NCI-H526 (cell line): ENCODE measurements around the gene APCDD1.
A peak's percentile ranks its signal among the peaks of the same experiment; 100 is the strongest.
"Not testable (repeated sequence)": the region's sequence is repeated elsewhere in the genome, so short reads cannot be mapped to it uniquely, and the experiment has no call there.

ENCODE experiments used
- DNase-seq, 2 experiments: peaks; one replicate each; lab custom pipeline; 2025; lab: John Stamatoyannopoulos, UW

APCDD1 gene

GRCh38 chr18:10490401-10491165 lies 36.1 kb downstream of the APCDD1 start:
- DNase-seq = peak; percentile 6 to 70

GRCh38 chr18:10495936-10496335 lies 41.5 kb downstream of the APCDD1 start:
- no peak for DNase-seq

- no peak for DNase-seq
Measured at GRCh38 chr18:10497206-10497749, 42.8 kb downstream of the APCDD1 start.

- DNase-seq = no peak
Measured at GRCh38 chr18:10499230-10499629, 44.8 kb downstream of the APCDD1 start.

GRCh38 chr18:10500038-10500437 lies 45.6 kb downstream of the APCDD1 start:
- no peak for DNase-seq

GRCh38 chr18:10504723-10505122 lies 50.3 kb downstream of the APCDD1 start:
- no peak for DNase-seq

DNA sequence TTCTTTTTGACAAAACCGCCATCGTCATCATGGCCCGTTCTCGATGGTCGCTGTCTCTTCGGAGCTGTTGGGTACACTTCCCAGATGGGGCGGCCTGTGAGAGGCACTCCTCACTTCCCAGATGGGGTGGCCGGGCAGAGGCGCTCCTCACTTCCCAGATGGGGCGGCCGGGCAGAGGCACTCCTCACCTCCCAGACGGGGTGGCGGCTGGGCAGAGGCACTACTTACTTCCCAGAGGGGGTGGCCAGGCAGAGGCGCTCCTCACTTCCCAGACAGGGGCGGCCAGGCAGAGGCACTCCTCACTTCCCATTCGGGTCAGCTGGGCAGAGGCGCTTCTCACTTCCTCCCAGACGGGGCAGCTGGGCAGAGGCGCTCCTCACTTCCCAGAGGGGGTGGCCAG lies 51.5 kb downstream of the APCDD1 start:
- not testable (repeated sequence) for DNase-seq

GRCh38 chr18:10508591-10508990 lies 54.2 kb downstream of the APCDD1 start:
- DNase-seq = no peak

DNA sequence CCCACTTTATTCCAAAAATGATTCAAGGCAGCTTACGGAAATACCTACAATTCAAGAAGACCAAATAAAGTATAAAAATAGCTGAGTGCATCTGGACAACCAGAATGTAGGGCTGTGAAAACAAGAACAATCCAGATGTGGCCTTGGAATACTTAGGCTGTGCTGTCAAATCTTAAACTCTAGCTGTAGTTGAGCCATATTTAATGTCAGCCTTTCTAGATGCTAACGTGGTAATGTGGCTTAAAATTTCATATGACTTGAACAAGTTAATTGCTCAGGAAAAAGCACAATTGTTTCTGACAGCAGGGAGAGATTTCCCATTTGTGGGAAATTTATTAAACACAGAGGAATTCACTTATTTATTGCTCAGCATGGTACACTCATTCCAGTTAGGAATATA lies 56.8 kb downstream of the APCDD1 start:
- no peak for DNase-seq

DNA sequence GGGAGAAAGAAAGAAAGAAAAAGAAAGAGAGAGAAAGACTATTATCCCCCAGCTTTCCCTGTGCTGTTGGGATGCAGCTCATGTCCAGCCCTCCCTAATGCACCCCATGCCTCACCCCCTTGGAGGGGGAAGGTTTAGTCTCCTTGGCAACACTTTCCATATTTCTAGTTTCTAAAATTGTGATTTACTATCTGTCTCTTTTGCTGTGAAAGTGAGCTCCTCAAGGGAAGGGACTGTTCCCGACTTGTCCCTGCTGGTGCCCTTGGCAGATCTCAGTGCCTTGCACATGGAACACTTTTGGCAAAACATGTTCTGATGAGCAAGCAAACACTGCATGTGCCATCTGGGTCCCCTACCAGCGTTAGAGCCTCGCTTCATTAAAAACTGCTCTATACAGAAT lies 59.6 kb downstream of the APCDD1 start:
- DNase-seq = no peak

DNA sequence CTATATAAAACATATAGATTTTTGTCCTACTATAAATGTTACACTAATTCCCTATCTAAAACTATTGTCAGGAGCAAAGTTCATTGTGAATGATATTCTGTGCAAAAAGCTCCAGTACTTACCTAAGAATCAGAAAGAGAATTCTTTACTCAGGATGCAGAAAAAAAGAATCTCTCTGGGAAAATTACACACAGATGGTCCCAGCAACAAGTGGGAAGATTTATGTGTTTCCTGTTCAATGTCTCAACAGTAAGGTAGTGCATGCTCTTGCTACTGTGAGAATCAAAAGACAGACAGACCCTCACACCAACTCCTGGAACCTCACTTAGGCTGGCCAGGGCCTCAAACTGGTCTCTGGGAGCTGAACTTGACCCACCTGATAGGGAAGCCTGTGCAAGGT lies 60.2 kb downstream of the APCDD1 start:
- DNase-seq = no peak

- no peak for DNase-seq
Measured at GRCh38 chr18:10515456-10515855, 61.0 kb downstream of the APCDD1 start.

GRCh38 chr18:10516078-10516477 lies 61.6 kb downstream of the APCDD1 start:
- no peak for DNase-seq

GRCh38 chr18:10518595-10519255 lies 64.3 kb downstream of the APCDD1 start:
- DNase-seq = peak; percentile 1 to 47

DNA sequence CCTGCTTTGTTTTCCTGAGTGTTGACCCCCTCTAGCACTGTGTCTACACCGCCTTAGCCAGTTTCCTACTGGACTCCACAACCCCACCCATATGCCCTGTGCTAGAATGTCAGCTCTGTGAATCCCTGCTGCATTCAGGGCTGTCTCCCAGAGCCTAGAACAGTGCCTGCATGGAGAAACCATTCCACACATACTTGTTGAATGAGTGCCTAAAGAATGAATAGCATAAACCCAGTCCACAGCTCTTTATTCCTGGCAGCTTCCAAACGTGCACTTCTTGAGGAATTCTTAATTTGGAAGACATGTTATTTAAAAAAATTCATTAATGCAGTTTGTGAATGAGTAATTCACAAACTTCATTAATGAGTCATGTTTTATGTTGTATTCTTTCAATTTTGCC lies 64.9 kb downstream of the APCDD1 start:
- DNase-seq = no peak

- DNase-seq = peak; percentile 45 to 82
Measured at GRCh38 chr18:10519999-10520935, 65.8 kb downstream of the APCDD1 start.

DNA sequence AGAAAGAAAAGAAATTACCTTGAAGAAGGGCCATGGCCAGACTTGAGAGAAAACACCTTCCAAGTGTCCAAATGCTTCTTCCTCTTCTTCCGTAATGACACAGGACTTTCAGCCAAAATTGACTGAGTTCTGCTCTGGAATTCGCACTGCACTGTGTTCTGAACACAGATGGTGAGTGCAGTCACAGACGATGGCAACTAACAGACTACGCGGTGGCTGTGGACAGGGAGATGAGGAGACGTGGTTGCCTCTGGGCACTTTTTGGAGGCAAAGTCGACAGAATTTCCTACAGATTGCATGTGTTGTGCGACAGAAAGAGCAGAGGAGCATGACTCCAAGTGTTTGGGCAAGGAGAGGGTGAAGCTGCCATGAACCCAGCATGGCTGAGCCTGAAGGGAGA lies 67.1 kb downstream of the APCDD1 start:
- DNase-seq = no peak

- no peak for DNase-seq
Measured at GRCh38 chr18:10522574-10522973, 68.1 kb downstream of the APCDD1 start.

DNA sequence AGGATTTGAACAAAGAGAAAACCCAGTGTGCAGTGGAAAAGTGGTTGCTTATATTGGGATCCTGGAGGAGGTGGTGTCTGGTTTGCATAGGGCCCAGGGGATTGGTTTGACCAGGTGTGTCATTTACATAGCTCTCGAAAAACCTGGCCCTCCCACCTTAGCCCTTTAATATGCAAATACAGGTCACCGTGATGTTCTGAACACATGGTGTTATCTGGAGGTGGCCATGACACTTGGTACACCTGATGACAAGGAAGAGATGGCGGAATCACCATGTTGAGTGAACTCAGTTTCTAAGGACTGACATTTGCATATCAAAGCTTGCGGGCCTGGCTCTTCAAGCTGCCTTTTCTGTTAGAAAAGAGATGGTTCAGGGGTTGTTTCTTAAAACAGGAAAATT lies 69.1 kb downstream of the APCDD1 start:
- DNase-seq = peak; percentile 14 to 68

DNA sequence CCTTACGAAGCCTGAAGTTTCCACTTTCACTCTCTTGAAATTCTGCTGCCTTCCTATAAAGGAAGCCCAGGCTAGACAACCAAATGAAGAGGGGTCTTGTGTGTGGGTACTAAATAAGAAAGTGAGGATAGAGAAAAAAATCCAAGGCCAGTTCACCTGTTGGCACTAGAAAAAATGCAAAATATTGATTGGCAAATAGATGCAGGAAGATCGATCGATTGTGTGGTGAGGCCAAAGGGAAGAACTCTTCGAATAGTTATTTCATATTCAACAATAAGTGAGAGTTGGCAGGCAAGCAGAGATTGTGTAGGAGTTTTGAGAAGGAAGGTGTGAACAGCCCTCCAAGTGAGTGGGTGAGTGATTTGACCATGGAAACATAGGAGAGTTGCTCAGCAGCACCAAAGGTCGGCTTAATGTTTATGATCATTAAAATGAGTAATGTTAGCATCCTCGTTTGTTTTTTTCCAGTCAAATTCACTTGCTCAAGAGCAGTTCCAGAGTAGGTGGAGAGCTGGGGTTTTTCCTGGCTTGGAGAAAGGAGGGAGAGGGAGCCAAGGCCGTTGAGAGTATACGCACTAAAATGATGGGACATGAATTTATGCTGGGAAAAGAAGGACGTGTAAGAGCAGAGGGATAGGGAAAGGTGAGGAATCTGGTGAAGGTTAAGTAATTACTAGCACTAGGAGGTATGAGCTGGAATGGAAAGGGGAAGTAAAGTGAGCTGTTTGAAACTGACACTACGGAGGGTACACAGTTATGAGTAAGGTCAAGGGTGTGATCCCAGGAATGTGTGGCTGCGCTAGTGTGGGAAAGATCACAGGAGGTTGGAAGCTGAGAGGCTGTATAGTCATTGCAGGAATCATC lies 70.3 kb downstream of the APCDD1 start:
- DNase-seq = no peak

DNA sequence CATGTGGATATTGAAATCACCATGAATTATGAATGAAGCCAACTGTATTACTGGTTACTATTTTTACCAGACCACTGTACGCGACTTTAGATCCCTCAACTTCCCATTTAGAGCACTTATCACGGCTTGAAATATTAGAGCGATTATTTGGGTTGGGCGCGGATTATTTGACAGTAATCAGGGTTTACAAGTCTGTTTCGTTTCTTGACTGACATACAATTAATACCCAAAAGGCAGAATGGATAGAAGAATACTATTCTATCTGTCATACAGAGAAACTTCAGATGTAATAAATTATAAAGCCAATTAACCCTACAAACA lies 70.9 kb downstream of the APCDD1 start:
- no peak for DNase-seq
